Right lobe of liver (tissue), 6 donors: Measurements from ENCODE around the gene ZDHHC11. TPM values are rescaled to one million over a fixed set of nuclear protein-coding genes. Genes with fewer than 3 reads are reported as not detected.

Experiments
- ATAC-seq, 4 donors: fragments of 200-7000 bp; cut with Tn5 transposase; one replicate each; pipeline ENCODE4 v1.9.1; 2020; ENCODE audit warnings: mild to moderate bottlenecking in 4 of 4, moderate library complexity in 4 of 4
- DNase-seq, 3 donors: peaks; one replicate each; pipeline ENCODE4 v3.0.0-alpha.2; 2020
- H3K27ac ChIP-seq, 3 donors: fragments of 200-600 bp; one replicate each; pipeline ENCODE4 v1.8.0; 2022
- H3K27me3 ChIP-seq, 2 donors: fragments of 200-600 bp; one replicate each; pipeline ENCODE4 v1.8.0; 2022
- H3K36me3 ChIP-seq, 4 donors: fragments of 200-600 bp; sonication (generic) in 1 of 4; one replicate each; pipeline versions ENCODE4 v1.5.1 to v1.8.0; 2017 to 2022; ENCODE audit warnings: control low read depth in 1 of 4
- H3K4me1 ChIP-seq, 4 donors: fragments of 200-600 bp; sonication (generic) in 1 of 4; one replicate each; pipeline versions ENCODE4 v1.5.1 to v1.8.0; 2017 to 2022; ENCODE audit warnings: control low read depth in 1 of 4
- H3K4me3 ChIP-seq, 3 donors: fragments of 200-600 bp; one replicate each; pipeline ENCODE4 v1.8.0; 2022
- H3K9me3 ChIP-seq, 4 donors: fragments of 200-600 bp; sonication (generic) in 1 of 4; one replicate each; pipeline versions ENCODE4 v1.5.1 to v1.8.0; 2017 to 2022; ENCODE audit warnings: control low read depth in 1 of 4
- CTCF ChIP-seq, 4 donors: fragments of 200-600 bp in 3 of 4; fragments of 450-650 bp in 1 of 4; IDR thresholded peaks; one replicate each; pipeline versions ENCODE4 v1.5.1 to v1.8.0; 2016 to 2022; ENCODE audit warnings: antibody characterized with exemption in 4 of 4, mild to moderate bottlenecking in 2 of 4
- POLR2A ChIP-seq: fragments of 450-650 bp; IDR thresholded peaks from one replicate; pipeline ENCODE4 v1.6.1; 2017; ENCODE audit warnings: antibody characterized with exemption, mild to moderate bottlenecking
- WGBS: methylation state at CpG from one replicate; pipeline ENCODE4 v1.1.6; 2018; ENCODE audit warnings: low coverage, low lambda C conversion rate; ENCODE audit not compliant: insufficient coverage; ENCODE audit errors: missing lambda C conversion rate; 5-methylcytosine and 5-hydroxymethylcytosine counted together
- intact Hi-C, 2 donors: fragments of 100-400 bp; cut with DNase I; formaldehyde crosslinking; loops; one replicate each; pipeline versions ENCODE4 v1.11.2 to v1.14.1; 2022
- total RNA-seq, 6 experiments: library from RNA; depleted of rRNA in 2 of 6; stranded (reverse); fragments of >200 nt in 2 of 6; fragmentation: NEBNext Ultra II Directional in 3 of 6; extraction: Animal tissue kit (Norgen Biotek cat#: 25700) in 3 of 6; gene quantifications; one replicate each; pipeline versions ENCODE4 v1.1.0 to v1.2.4, GENCODE V29; 2016 to 2023
- donor health status: DM: no; HTN: yes; CAD: no.
- donor health status: DM: no; HTN: no; CAD: no.
- donor health status: DM: no; HTN: no; CAD: no.
- donor health status: DM: no; HTN: yes; CAD: no.
- donor health status: DM: no; HTN: yes; CAD: no.

ZDHHC11 gene
- total RNA-seq, 6 experiments from 2014 or later, result 0.50 to 14.4 (median 5.8) TPM

- H3K27ac ChIP-seq, result no peak overlapping the region
- 87% methylated on average over 8 of the region's 24 CpGs for WGBS
- DNase-seq, result no peak
Measured at GRCh38 chr5:875931-876330, 25.1 kb upstream of the ZDHHC11 start.

GRCh38 chr5:873328-873727 lies 22.5 kb upstream of the ZDHHC11 start:
- ATAC-seq, result no peak
- TF ChIP-seq CTCF (IDR thresholded peaks at IDR 0.05), result no peak
- TF ChIP-seq POLR2A, result no peak
- no peak overlapping the region for H3K4me3 ChIP-seq
- H3K27ac ChIP-seq, result no peak overlapping the region
- peaks cover 0 to 75% (median 30%) of the 10 kb centered on the region in 4 donors for H3K36me3 ChIP-seq
- no peak for DNase-seq
- no peaks in the 10 kb centered on the region for H3K9me3 ChIP-seq
- no peaks in the 10 kb centered on the region for H3K4me1 ChIP-seq
- WGBS, result 68% methylated on average over 8 of the region's 8 CpGs
- H3K27me3 ChIP-seq, result no peaks in the 10 kb centered on the region
- intact Hi-C loops, result no loop called here

More at GRCh38 chr5:875931-876330, 25.1 kb upstream of the ZDHHC11 start:
- Histone ChIP-seq H3K4me3 (no peak overlapping the region), H3K9me3 (no peaks in the 10 kb centered on the region), H3K4me1 (no peaks in the 10 kb centered on the region), H3K36me3 (peaks cover 0 to 51% (median 18%) of the 10 kb centered on the region in 4 donors), H3K27me3 (no peaks in the 10 kb centered on the region)
- no peak for ATAC-seq
- intact Hi-C loops, result no loop called here
- TF ChIP-seq CTCF (IDR thresholded peaks at IDR 0.05) (no peak), POLR2A (no peak)

- peak; percentile 36 to 65 (median 58) for ATAC-seq
- no peaks in the 10 kb centered on the region for H3K27me3 ChIP-seq
- H3K27ac ChIP-seq, result no peak overlapping the region
- H3K9me3 ChIP-seq, result no peaks in the 10 kb centered on the region
- H3K4me1 ChIP-seq, result no peaks in the 10 kb centered on the region
- H3K4me3 ChIP-seq, result no peak overlapping the region
- peaks cover 0 to 76% (median 31%) of the 10 kb centered on the region in 4 donors for H3K36me3 ChIP-seq
- 72% methylated on average over 5 of the region's 10 CpGs for WGBS
- TF ChIP-seq POLR2A (no peak), CTCF (IDR thresholded peaks at IDR 0.05) (no peak)
- DNase-seq, result no peak
- intact Hi-C loops, result no loop called here
Measured at GRCh38 chr5:872301-872700, 21.5 kb upstream of the ZDHHC11 start.

- no peaks in the 10 kb centered on the region for H3K4me1 ChIP-seq
- intact Hi-C loops, result no loop called here
Measured at GRCh38 chr5:871596-872298, 21.0 kb upstream of the ZDHHC11 start.

More at GRCh38 chr5:871596-872298, 21.0 kb upstream of the ZDHHC11 start:
- Histone ChIP-seq H3K27ac (no peak overlapping the region), H3K27me3 (no peaks in the 10 kb centered on the region), H3K36me3 (peaks cover 0 to 73% (median 30%) of the 10 kb centered on the region in 4 donors), H3K4me3 (no peak overlapping the region), H3K9me3 (no peaks in the 10 kb centered on the region)
- ATAC-seq, result no peak
- peak in 1 of 3 donors; percentile 17 for DNase-seq
- TF ChIP-seq POLR2A (no peak), CTCF (IDR thresholded peaks at IDR 0.05) (no peak)
- WGBS, result 88% methylated on average over 16 of the region's 29 CpGs
